WTC11 (cell line): ENCODE measurements around the gene ARHGEF28. TPM values are rescaled to one million over a fixed set of nuclear protein-coding genes. Genes with fewer than 3 reads are reported as not detected.

ENCODE experiments used
- ATAC-seq: fragments of 200-7000 bp; cut with Tn5 transposase; 2 replicates; pipeline ENCODE4 v1.10.0; 2021; ENCODE audit warnings: mild to moderate bottlenecking, moderate library complexity
- CTCF ChIA-PET: fragments of 300-600 bp; sonication (Branson Sonifier 250); formaldehyde crosslinking; loops from one replicate; lab custom pipeline; 2021; ENCODE audit warnings: antibody characterized with exemption; lab: Charles Lee
- POLR2A ChIA-PET: fragments of 350-600 bp; sonication (Branson Sonifier 250); formaldehyde crosslinking; loops from one replicate; lab custom pipeline; 2021; ENCODE audit warnings: antibody characterized with exemption; lab: Charles Lee
- DNase-seq: peaks from one replicate; pipeline ENCODE4 v3.0.0; 2021; ENCODE audit warnings: low spot score
- H3K27ac Mint-ChIP-seq: 2 replicates; pipeline ENCODE4 v1.8.0; 2021; ENCODE audit warnings: mixed read lengths
- H3K27me3 Mint-ChIP-seq: 2 replicates; pipeline ENCODE4 v1.8.0; 2021; ENCODE audit warnings: low read depth, mild to moderate bottlenecking, moderate library complexity, mixed read lengths
- H3K36me3 Mint-ChIP-seq: 2 replicates; pipeline ENCODE4 v1.8.0; 2021; ENCODE audit warnings: mixed read lengths
- H3K4me1 Mint-ChIP-seq: 2 replicates; pipeline ENCODE4 v1.8.0; 2022; ENCODE audit warnings: mixed read lengths
- H3K4me3 Mint-ChIP-seq: 2 replicates; pipeline ENCODE4 v1.8.0; 2021; ENCODE audit warnings: mild to moderate bottlenecking, moderate library complexity, mixed read lengths
- H3K9me3 Mint-ChIP-seq: 2 replicates; pipeline ENCODE4 v1.8.0; 2021; ENCODE audit warnings: mixed read lengths
- FOXJ3 ChIP-seq: sonication (generic); formaldehyde crosslinking; IDR thresholded peaks from 2 replicates; pipeline ENCODE4 v1.9.0; 2021; ENCODE audit warnings: missing genetic modification reagents, mild to moderate bottlenecking, borderline replicate concordance
- KAT7 ChIP-seq: sonication (generic); formaldehyde crosslinking; IDR thresholded peaks from 2 replicates; pipeline ENCODE4 v1.8.1; 2023; ENCODE audit warnings: missing genetic modification reagents, mild to moderate bottlenecking, borderline replicate concordance
- NFATC4 ChIP-seq: fragments of 250-450 bp; sonication (Bioruptor Pico); IDR thresholded peaks from 2 replicates; pipeline ENCODE4 v1.9.0; 2021; ENCODE audit warnings: mild to moderate bottlenecking
- NFE2L1 ChIP-seq: sonication (generic); formaldehyde crosslinking; IDR thresholded peaks from 2 replicates; pipeline ENCODE4 v1.8.1; 2023; ENCODE audit warnings: missing genetic modification reagents
- NR2C2 ChIP-seq: sonication (generic); formaldehyde crosslinking; IDR thresholded peaks from 2 replicates; pipeline ENCODE4 v1.8.0; 2022; ENCODE audit warnings: mild to moderate bottlenecking, missing genetic modification reagents
- RELA ChIP-seq: sonication (generic); formaldehyde crosslinking; IDR thresholded peaks from 2 replicates; pipeline ENCODE4 v1.8.1; 2022; ENCODE audit warnings: missing genetic modification reagents, mild to moderate bottlenecking, borderline replicate concordance
- TCF7 ChIP-seq: sonication (generic); formaldehyde crosslinking; IDR thresholded peaks from 2 replicates; pipeline ENCODE4 v1.8.0; 2022; ENCODE audit warnings: mild to moderate bottlenecking, low read depth, missing genetic modification reagents, moderate library complexity
- ZBTB21 ChIP-seq: sonication (generic); formaldehyde crosslinking; IDR thresholded peaks from 2 replicates; pipeline ENCODE4 v1.8.1; 2023; ENCODE audit warnings: mild to moderate bottlenecking, missing genetic modification reagents, borderline replicate concordance
- ZNF121 ChIP-seq: sonication (generic); formaldehyde crosslinking; IDR thresholded peaks from 2 replicates; pipeline ENCODE4 v1.8.0; 2023; ENCODE audit warnings: missing genetic modification reagents
- total RNA-seq: library from RNA; stranded (reverse); gene quantifications from 3 replicates; pipeline ENCODE4 v1.2.3, GENCODE V29; 2021
- TF ChIP-seq, protein P1 (sequence below): sonication (generic); formaldehyde crosslinking; IDR thresholded peaks from 2 replicates; pipeline ENCODE4 v1.8.1; 2023; ENCODE audit warnings: mild to moderate bottlenecking, missing genetic modification reagents, moderate library complexity
- TF ChIP-seq, protein P2 (sequence below): sonication (generic); formaldehyde crosslinking; IDR thresholded peaks from 2 replicates; pipeline ENCODE4 v1.8.1; 2023; ENCODE audit warnings: mild to moderate bottlenecking, missing genetic modification reagents, moderate library complexity
- TF ChIP-seq, protein P3 (sequence below): fragments of 200-600 bp; IDR thresholded peaks from 2 replicates; pipeline ENCODE4 v1.8.0; 2022; ENCODE audit warnings: antibody characterized with exemption
- TF ChIP-seq, protein P4 (sequence below): sonication (generic); formaldehyde crosslinking; IDR thresholded peaks from 2 replicates; pipeline ENCODE4 v1.8.0; 2022; ENCODE audit warnings: mild to moderate bottlenecking, missing genetic modification reagents
- TF ChIP-seq, protein P5 (sequence below): sonication (generic); formaldehyde crosslinking; IDR thresholded peaks from 2 replicates; pipeline ENCODE4 v1.8.1; 2022; ENCODE audit warnings: mild to moderate bottlenecking, moderate library complexity, missing genetic modification reagents
- TF ChIP-seq, protein P6 (sequence below): fragments of 250-450 bp; sonication (Bioruptor Pico); IDR thresholded peaks from 2 replicates; pipeline ENCODE4 v1.9.0; 2021; ENCODE audit warnings: mild to moderate bottlenecking, borderline replicate concordance
- TF ChIP-seq, protein P7 (sequence below): sonication (generic); formaldehyde crosslinking; conservative IDR thresholded peaks from 2 replicates; pipeline ENCODE4 v1.8.1; 2023; ENCODE audit warnings: mild to moderate bottlenecking, low read depth, missing genetic modification reagents, moderate library complexity
- TF ChIP-seq, protein P8 (sequence below): sonication (generic); formaldehyde crosslinking; IDR thresholded peaks from 2 replicates; pipeline ENCODE4 v1.8.1; 2023; ENCODE audit warnings: mild to moderate bottlenecking, moderate library complexity, missing genetic modification reagents
- TF ChIP-seq, protein P9 (sequence below): sonication (generic); formaldehyde crosslinking; IDR thresholded peaks from 2 replicates; pipeline ENCODE4 v1.8.0; 2023; ENCODE audit warnings: missing genetic modification reagents, mild to moderate bottlenecking, borderline replicate concordance

Gene ARHGEF28
- total RNA-seq, 1 experiment from 2014 or later = 0.96 TPM

DNA sequence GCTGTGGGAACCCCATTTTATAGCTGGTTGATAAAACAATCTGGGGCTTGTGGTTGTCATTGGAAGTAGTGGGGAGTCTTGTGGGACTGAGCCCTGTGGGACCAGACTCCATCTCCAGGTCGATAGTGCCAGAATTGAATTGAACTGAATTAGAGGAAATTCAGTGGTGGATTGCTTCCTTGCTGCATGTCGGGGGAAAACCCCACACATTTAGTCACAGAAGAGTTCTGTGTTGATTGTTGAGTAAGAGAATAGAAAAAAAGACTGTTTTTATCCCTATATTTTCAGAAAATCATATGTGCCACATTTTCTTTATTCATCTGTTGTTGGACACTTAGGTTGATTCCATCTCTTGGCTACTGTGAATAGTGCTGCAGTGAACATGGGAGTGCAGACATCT, 209.7 kb downstream of the ARHGEF28 start (continued):
- TF ChIP-seq, protein P1, sequence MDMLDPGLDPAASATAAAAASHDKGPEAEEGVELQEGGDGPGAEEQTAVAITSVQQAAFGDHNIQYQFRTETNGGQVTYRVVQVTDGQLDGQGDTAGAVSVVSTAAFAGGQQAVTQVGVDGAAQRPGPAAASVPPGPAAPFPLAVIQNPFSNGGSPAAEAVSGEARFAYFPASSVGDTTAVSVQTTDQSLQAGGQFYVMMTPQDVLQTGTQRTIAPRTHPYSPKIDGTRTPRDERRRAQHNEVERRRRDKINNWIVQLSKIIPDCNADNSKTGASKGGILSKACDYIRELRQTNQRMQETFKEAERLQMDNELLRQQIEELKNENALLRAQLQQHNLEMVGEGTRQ (CRISPR knock-in tag) = no peak
- TF ChIP-seq, protein P2, sequence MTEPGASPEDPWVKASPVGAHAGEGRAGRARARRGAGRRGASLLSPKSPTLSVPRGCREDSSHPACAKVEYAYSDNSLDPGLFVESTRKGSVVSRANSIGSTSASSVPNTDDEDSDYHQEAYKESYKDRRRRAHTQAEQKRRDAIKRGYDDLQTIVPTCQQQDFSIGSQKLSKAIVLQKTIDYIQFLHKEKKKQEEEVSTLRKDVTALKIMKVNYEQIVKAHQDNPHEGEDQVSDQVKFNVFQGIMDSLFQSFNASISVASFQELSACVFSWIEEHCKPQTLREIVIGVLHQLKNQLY (CRISPR knock-in tag) = no peak
- TF ChIP-seq FOXJ3 (CRISPR knock-in tag) = no peak
- TF ChIP-seq, protein P3, sequence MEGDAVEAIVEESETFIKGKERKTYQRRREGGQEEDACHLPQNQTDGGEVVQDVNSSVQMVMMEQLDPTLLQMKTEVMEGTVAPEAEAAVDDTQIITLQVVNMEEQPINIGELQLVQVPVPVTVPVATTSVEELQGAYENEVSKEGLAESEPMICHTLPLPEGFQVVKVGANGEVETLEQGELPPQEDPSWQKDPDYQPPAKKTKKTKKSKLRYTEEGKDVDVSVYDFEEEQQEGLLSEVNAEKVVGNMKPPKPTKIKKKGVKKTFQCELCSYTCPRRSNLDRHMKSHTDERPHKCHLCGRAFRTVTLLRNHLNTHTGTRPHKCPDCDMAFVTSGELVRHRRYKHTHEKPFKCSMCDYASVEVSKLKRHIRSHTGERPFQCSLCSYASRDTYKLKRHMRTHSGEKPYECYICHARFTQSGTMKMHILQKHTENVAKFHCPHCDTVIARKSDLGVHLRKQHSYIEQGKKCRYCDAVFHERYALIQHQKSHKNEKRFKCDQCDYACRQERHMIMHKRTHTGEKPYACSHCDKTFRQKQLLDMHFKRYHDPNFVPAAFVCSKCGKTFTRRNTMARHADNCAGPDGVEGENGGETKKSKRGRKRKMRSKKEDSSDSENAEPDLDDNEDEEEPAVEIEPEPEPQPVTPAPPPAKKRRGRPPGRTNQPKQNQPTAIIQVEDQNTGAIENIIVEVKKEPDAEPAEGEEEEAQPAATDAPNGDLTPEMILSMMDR = no peak
- no peak for TF ChIP-seq ZBTB21 (CRISPR knock-in tag)
- no peak for TF ChIP-seq ZNF121 (CRISPR knock-in tag)
- no peak for TF ChIP-seq NFE2L1 (CRISPR knock-in tag)
- TF ChIP-seq, protein P4, sequence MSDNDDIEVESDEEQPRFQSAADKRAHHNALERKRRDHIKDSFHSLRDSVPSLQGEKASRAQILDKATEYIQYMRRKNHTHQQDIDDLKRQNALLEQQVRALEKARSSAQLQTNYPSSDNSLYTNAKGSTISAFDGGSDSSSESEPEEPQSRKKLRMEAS (CRISPR knock-in tag) = no peak
- TF ChIP-seq, all 79 proteins: peak for 0

DNA sequence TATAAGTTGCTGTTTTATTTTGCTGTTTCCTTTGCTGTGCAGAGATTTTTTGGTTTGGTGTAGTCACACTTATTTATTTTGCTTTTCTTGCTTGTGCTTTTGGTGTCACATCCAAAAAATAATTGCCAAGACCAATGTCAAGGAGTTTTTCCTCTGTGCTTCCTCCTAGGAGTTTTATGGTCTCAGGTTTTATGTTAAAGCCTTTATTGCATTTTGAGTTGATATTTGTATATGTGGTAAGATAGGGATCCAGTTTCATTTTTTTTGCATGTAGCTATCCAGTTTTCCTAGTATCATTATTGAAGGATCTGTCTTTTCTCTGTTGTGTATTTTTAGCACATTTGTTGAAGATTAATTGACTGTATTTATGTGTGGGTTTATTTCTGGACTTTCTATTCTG, 210.6 kb downstream of the ARHGEF28 start:
- Mint-ChIP-seq H3K27me3 (no peaks in the 10 kb centered on the region), H3K9me3 (no peaks in the 10 kb centered on the region), H3K36me3 (no peaks in the 10 kb centered on the region), H3K4me1 (no peaks in the 10 kb centered on the region), H3K27ac (no peak overlapping the region), H3K4me3 (no peak overlapping the region)
- ATAC-seq = no peak
- ChIA-PET POLR2A (no interaction called here), CTCF (no interaction called here)
- DNase-seq = no peak
- TF ChIP-seq TCF7 (CRISPR knock-in tag) = no peak
- TF ChIP-seq RELA = no peak
- TF ChIP-seq, protein P5, sequence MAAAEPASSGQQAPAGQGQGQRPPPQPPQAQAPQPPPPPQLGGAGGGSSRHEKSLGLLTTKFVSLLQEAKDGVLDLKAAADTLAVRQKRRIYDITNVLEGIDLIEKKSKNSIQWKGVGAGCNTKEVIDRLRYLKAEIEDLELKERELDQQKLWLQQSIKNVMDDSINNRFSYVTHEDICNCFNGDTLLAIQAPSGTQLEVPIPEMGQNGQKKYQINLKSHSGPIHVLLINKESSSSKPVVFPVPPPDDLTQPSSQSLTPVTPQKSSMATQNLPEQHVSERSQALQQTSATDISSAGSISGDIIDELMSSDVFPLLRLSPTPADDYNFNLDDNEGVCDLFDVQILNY (CRISPR knock-in tag) = no peak
- no peak for TF ChIP-seq NFATC4
- TF ChIP-seq, protein P6, sequence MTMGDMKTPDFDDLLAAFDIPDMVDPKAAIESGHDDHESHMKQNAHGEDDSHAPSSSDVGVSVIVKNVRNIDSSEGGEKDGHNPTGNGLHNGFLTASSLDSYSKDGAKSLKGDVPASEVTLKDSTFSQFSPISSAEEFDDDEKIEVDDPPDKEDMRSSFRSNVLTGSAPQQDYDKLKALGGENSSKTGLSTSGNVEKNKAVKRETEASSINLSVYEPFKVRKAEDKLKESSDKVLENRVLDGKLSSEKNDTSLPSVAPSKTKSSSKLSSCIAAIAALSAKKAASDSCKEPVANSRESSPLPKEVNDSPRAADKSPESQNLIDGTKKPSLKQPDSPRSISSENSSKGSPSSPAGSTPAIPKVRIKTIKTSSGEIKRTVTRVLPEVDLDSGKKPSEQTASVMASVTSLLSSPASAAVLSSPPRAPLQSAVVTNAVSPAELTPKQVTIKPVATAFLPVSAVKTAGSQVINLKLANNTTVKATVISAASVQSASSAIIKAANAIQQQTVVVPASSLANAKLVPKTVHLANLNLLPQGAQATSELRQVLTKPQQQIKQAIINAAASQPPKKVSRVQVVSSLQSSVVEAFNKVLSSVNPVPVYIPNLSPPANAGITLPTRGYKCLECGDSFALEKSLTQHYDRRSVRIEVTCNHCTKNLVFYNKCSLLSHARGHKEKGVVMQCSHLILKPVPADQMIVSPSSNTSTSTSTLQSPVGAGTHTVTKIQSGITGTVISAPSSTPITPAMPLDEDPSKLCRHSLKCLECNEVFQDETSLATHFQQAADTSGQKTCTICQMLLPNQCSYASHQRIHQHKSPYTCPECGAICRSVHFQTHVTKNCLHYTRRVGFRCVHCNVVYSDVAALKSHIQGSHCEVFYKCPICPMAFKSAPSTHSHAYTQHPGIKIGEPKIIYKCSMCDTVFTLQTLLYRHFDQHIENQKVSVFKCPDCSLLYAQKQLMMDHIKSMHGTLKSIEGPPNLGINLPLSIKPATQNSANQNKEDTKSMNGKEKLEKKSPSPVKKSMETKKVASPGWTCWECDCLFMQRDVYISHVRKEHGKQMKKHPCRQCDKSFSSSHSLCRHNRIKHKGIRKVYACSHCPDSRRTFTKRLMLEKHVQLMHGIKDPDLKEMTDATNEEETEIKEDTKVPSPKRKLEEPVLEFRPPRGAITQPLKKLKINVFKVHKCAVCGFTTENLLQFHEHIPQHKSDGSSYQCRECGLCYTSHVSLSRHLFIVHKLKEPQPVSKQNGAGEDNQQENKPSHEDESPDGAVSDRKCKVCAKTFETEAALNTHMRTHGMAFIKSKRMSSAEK (CRISPR knock-in tag) = no peak
- no peak for TF ChIP-seq KAT7 (CRISPR knock-in tag)
- TF ChIP-seq, protein P7, sequence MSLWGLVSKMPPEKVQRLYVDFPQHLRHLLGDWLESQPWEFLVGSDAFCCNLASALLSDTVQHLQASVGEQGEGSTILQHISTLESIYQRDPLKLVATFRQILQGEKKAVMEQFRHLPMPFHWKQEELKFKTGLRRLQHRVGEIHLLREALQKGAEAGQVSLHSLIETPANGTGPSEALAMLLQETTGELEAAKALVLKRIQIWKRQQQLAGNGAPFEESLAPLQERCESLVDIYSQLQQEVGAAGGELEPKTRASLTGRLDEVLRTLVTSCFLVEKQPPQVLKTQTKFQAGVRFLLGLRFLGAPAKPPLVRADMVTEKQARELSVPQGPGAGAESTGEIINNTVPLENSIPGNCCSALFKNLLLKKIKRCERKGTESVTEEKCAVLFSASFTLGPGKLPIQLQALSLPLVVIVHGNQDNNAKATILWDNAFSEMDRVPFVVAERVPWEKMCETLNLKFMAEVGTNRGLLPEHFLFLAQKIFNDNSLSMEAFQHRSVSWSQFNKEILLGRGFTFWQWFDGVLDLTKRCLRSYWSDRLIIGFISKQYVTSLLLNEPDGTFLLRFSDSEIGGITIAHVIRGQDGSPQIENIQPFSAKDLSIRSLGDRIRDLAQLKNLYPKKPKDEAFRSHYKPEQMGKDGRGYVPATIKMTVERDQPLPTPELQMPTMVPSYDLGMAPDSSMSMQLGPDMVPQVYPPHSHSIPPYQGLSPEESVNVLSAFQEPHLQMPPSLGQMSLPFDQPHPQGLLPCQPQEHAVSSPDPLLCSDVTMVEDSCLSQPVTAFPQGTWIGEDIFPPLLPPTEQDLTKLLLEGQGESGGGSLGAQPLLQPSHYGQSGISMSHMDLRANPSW (CRISPR knock-in tag) = no peak
- TF ChIP-seq, protein P8, sequence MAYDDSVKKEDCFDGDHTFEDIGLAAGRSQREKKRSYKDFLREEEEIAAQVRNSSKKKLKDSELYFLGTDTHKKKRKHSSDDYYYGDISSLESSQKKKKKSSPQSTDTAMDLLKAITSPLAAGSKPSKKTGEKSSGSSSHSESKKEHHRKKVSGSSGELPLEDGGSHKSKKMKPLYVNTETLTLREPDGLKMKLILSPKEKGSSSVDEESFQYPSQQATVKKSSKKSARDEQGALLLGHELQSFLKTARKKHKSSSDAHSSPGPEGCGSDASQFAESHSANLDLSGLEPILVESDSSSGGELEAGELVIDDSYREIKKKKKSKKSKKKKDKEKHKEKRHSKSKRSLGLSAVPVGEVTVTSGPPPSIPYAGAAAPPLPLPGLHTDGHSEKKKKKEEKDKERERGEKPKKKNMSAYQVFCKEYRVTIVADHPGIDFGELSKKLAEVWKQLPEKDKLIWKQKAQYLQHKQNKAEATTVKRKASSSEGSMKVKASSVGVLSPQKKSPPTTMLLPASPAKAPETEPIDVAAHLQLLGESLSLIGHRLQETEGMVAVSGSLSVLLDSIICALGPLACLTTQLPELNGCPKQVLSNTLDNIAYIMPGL (CRISPR knock-in tag) = no peak
- no peak for TF ChIP-seq NR2C2 (CRISPR knock-in tag)
- TF ChIP-seq, protein P9, sequence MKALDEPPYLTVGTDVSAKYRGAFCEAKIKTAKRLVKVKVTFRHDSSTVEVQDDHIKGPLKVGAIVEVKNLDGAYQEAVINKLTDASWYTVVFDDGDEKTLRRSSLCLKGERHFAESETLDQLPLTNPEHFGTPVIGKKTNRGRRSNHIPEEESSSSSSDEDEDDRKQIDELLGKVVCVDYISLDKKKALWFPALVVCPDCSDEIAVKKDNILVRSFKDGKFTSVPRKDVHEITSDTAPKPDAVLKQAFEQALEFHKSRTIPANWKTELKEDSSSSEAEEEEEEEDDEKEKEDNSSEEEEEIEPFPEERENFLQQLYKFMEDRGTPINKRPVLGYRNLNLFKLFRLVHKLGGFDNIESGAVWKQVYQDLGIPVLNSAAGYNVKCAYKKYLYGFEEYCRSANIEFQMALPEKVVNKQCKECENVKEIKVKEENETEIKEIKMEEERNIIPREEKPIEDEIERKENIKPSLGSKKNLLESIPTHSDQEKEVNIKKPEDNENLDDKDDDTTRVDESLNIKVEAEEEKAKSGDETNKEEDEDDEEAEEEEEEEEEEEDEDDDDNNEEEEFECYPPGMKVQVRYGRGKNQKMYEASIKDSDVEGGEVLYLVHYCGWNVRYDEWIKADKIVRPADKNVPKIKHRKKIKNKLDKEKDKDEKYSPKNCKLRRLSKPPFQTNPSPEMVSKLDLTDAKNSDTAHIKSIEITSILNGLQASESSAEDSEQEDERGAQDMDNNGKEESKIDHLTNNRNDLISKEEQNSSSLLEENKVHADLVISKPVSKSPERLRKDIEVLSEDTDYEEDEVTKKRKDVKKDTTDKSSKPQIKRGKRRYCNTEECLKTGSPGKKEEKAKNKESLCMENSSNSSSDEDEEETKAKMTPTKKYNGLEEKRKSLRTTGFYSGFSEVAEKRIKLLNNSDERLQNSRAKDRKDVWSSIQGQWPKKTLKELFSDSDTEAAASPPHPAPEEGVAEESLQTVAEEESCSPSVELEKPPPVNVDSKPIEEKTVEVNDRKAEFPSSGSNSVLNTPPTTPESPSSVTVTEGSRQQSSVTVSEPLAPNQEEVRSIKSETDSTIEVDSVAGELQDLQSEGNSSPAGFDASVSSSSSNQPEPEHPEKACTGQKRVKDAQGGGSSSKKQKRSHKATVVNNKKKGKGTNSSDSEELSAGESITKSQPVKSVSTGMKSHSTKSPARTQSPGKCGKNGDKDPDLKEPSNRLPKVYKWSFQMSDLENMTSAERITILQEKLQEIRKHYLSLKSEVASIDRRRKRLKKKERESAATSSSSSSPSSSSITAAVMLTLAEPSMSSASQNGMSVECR (CRISPR knock-in tag) = no peak
